GM12865 (cell line): ENCODE measurements around the gene SPINT3.

Experiments
- DNase-seq: peaks from one replicate; pipeline ENCODE4 v3.0.0; 2010; ENCODE audit warnings: low read depth
- H3K4me3 ChIP-seq: 2 replicates; pipeline ENCODE4 v1.5.1; 2011; ENCODE audit warnings: mild to moderate bottlenecking, low read depth, low read length, control low read depth
- CTCF ChIP-seq: IDR thresholded peaks from 2 replicates; pipeline ENCODE4 v1.5.1; 2011; ENCODE audit warnings: low read length, control low read depth, low read depth, inconsistent platforms; ENCODE audit not compliant: insufficient read depth; ENCODE audit errors: missing control alignments

SPINT3 gene

DNA sequence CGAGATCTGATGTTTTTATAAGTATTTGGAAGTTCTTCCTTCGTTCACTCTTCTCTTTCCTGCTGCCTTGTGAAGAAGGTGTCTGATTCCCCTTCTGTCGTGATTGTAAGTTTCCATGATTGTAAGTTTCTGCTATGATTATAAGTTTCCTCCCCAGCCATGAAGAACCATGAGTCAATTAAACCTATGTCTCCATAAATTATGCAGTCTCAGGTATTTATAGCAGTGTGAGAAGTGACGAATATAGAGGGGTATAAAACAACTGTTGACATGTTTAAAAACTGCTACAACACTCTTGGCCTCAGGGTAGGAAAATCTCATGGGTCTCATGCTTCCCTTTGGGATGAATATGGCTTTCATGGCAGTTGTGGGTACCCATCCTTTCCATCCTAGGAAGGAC lies 51.7 kb downstream of the SPINT3 start:
- H3K4me3 ChIP-seq, result no peak overlapping the region
- no peak for TF ChIP-seq CTCF
- no peak for DNase-seq

DNA sequence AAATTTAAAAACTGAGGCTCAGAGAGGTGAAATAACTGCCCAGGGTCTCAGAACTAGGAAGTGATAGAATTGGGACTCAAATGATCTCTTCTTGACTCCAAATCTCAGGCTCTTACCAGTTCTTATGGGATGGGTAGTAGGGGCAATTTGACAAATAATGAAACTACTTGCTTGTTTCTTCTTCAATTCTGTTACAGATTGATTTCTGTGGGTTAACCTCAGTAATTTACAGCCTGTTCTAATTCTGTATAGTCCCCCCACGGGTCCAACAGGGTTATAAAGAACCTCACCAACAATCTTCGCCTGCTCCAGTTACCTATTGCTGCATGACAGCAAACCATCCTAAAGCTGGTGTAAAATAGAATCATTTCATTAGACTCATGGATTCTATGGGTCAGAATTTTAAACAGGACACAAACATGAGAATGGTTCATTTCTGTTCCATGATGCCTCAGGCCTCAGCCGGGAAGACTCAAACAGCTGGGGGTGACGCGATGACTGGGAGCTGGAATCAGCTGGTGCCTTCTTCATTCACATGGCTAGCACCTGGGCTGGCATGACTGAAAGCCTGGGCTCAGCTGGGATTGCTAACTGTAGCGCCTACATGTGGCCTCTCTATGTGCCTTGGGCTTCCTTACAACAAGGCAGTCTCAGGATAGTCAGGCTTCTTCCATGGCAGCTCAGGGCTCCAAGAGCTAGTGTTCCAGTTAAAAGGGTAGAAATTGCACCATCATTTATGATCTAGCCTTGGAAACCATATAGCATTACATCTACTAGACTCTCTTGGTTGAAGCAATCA lies 52.5 kb downstream of the SPINT3 start:
- DNase-seq, result no peak
- TF ChIP-seq CTCF, result no peak
- H3K4me3 ChIP-seq, result no peak overlapping the region
